GM12891 (cell line): ENCODE data around the gene NBPF14.
"Not testable (repeated sequence)": the region's sequence is repeated elsewhere in the genome, so short reads cannot be mapped to it uniquely, and the experiment has no call there.

Experiments
- POLR2A ChIP-seq: IDR thresholded peaks from 2 replicates; pipeline ENCODE4 v1.6.1; 2011; ENCODE audit warnings: low read depth, low read length, control low read depth
- POLR2AphosphoS5 ChIP-seq: IDR thresholded peaks from 2 replicates; pipeline ENCODE4 v1.6.1; 2011; ENCODE audit warnings: low read depth, low read length, control low read depth
- SPI1 ChIP-seq: IDR thresholded peaks from 2 replicates; pipeline ENCODE4 v1.6.1; 2011; ENCODE audit warnings: low read depth, low read length, control low read depth
- TAF1 ChIP-seq: IDR thresholded peaks from 2 replicates; pipeline ENCODE4 v1.6.1; 2011; ENCODE audit warnings: low read depth, low read length, control low read depth

DNA sequence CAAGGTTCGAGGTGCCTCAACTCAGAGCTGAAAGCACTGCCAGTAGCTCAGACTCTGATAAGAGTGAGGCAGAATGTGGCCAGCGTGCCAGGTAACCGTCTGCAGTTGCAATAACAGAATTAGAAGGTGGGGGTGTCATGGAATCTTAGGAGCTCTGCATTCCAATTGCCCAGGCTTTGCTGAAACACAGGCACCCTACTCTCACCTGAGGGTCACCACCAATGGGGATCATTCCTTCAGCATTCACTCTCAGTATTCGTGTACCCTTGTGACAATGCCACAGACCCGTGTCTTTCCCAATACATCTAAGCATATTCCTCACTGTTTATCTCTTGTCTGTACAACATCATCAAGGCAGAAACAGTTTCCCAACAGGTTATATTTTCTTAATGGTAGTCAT, at the start of gene NBPF14:
- not testable (repeated sequence) for TF ChIP-seq POLR2A, POLR2AphosphoS5, SPI1, TAF1
